ENCODE results near the gene PTPRD. TPM values are rescaled to one million over a fixed set of nuclear protein-coding genes. Genes with fewer than 3 reads are reported as not detected.

Gene PTPRD
- total RNA-seq, 1 donor = 26.3 TPM

GRCh38 chr9:8599937-8600336 is 2012.9 kb downstream of the PTPRD start:
- H3K4me3 ChIP-seq (ENCODE audit: low read depth, low read length) = no peak overlapping the region
- TF ChIP-seq, protein P1, sequence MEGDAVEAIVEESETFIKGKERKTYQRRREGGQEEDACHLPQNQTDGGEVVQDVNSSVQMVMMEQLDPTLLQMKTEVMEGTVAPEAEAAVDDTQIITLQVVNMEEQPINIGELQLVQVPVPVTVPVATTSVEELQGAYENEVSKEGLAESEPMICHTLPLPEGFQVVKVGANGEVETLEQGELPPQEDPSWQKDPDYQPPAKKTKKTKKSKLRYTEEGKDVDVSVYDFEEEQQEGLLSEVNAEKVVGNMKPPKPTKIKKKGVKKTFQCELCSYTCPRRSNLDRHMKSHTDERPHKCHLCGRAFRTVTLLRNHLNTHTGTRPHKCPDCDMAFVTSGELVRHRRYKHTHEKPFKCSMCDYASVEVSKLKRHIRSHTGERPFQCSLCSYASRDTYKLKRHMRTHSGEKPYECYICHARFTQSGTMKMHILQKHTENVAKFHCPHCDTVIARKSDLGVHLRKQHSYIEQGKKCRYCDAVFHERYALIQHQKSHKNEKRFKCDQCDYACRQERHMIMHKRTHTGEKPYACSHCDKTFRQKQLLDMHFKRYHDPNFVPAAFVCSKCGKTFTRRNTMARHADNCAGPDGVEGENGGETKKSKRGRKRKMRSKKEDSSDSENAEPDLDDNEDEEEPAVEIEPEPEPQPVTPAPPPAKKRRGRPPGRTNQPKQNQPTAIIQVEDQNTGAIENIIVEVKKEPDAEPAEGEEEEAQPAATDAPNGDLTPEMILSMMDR (IDR thresholded peaks at IDR 0.05; ENCODE audit: insufficient read depth, low read depth, low read length) = no peak
- DNase-seq (ENCODE audit: low read depth) = no peak

GRCh38 chr9:8589476-8589875 is 2023.3 kb downstream of the PTPRD start:
- TF ChIP-seq, protein P1 (IDR thresholded peaks at IDR 0.05; ENCODE audit: insufficient read depth, low read depth, low read length) = no peak
- no peak overlapping the region for H3K4me3 ChIP-seq (ENCODE audit: low read depth, low read length)
- no peak for DNase-seq (ENCODE audit: low read depth)

- no peak overlapping the region for H3K4me3 ChIP-seq (ENCODE audit: low read depth, low read length)
- no peak for DNase-seq (ENCODE audit: low read depth)
- TF ChIP-seq, protein P1 (IDR thresholded peaks at IDR 0.05; ENCODE audit: insufficient read depth, low read depth, low read length) = no peak
Measured at GRCh38 chr9:8585036-8585435, 2027.8 kb downstream of the PTPRD start.

DNA sequence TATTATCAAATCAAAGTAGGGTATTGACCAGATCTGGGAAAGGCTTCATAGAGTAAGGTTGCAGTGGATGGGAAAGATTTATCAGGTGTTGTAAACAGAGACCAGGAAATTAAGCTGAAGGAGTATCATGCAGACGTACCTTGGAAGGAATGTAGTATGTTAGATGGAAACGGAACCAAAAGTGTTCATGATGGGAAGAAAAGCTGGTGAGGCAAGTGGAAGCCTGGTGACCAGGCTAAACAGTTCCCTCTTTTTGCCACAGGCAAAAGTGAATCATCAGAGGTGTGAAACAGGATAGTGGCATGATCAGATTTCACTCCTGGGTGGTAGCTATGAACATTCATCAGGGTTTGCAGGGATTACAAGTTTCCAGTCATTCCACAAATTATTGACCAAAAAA is 2033.1 kb downstream of the PTPRD start:
- no peak for DNase-seq (ENCODE audit: low read depth)
- H3K4me3 ChIP-seq (ENCODE audit: low read depth, low read length) = no peak overlapping the region
- TF ChIP-seq, protein P1 (IDR thresholded peaks at IDR 0.05; ENCODE audit: insufficient read depth, low read depth, low read length) = no peak

DNA sequence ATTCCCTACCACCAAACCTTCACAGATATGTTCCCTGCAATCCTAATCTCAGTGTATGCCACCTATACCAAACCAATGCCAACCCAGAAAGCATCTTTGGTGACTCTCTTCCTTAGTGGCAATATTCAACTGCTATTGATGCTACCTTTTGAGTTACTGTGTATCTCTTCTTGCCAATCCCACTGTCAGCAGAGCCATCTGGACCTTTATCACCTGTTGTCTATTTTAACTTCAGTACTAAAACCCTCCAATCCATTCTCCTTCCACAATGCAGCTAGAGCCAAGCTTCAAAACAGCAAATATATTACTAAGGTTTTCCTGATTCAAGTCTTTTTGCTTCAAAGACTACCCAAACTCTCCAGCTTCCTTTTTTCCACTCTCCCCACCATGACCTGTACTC is 2036.1 kb downstream of the PTPRD start:
- TF ChIP-seq, protein P1 (IDR thresholded peaks at IDR 0.05; ENCODE audit: insufficient read depth, low read depth, low read length) = no peak
- no peak for DNase-seq (ENCODE audit: low read depth)
- H3K4me3 ChIP-seq (ENCODE audit: low read depth, low read length) = no peak overlapping the region

DNA sequence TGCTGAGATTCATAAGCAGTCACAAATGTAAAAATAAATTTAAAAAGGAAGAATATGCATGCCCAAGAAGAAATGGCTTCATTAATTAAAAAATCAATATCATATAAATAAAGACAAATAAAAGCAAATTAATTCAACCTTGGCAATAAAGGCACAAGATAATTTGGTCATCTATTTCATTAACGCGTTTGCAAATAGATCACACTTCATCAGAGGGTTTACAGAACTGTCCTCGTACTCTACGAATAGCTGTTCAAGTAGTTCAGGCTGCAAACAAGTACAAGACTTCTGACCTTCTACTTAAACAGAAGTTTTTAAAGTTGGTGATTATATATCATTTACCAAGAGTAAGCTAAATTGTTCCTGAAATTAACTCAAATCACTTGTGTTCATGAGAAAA is 2038.0 kb downstream of the PTPRD start:
- DNase-seq (ENCODE audit: low read depth) = no peak
- TF ChIP-seq, protein P1 (IDR thresholded peaks at IDR 0.05; ENCODE audit: insufficient read depth, low read depth, low read length) = no peak
- H3K4me3 ChIP-seq (ENCODE audit: low read depth, low read length) = no peak overlapping the region

DNA sequence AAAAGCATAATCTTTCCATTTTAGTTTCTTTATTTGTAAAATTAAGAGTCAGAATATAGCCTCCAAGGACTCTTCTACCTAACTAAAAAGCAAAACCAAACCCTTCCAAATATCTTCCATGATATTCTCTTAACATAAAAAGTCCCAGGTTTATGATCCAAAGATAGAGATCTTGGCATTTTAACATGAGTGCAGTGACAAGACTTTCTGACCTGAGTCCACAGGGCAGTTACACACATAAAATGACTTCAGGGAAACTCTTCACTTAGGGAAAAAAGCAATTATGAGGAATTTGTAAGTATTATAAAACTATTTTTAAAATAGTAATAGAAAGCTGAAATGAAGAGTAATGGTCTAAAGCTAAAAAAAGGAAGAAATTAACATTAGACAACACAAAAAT is 2040.6 kb downstream of the PTPRD start:
- no peak overlapping the region for H3K4me3 ChIP-seq (ENCODE audit: low read depth, low read length)
- TF ChIP-seq, protein P1 (IDR thresholded peaks at IDR 0.05; ENCODE audit: insufficient read depth, low read depth, low read length) = no peak
- no peak for DNase-seq (ENCODE audit: low read depth)

Data from fibroblast of villous mesenchyme (primary cell).